Hematopoietic multipotent progenitor cell (in vitro differentiated cells): Measurements from ENCODE around the gene SMG9. TPM values are rescaled to one million over a fixed set of nuclear protein-coding genes. Genes with fewer than 3 reads are reported as not detected.
A peak's percentile ranks its signal among the peaks of the same experiment; 100 is the strongest.

ENCODE experiments used
- DNase-seq, 3 donors: peaks; one replicate each; pipeline ENCODE4 v3.0.0-alpha.2; 2011 to 2015; ENCODE audit warnings: low read depth in 2 of 3, low spot score in 2 of 3
- total RNA-seq: library from RNA; depleted of rRNA; stranded (reverse); fragments of >200 nt; gene quantifications from one replicate; pipeline ENCODE4 v1.2.3, GENCODE V29; 2012

SMG9 gene
- total RNA-seq, 1 donor, result 14.8 TPM

GRCh38 chr19:43726736-43727592, 27.8 kb downstream of the SMG9 start:
- peak in 1 of 3 donors; percentile 52 for DNase-seq

DNA sequence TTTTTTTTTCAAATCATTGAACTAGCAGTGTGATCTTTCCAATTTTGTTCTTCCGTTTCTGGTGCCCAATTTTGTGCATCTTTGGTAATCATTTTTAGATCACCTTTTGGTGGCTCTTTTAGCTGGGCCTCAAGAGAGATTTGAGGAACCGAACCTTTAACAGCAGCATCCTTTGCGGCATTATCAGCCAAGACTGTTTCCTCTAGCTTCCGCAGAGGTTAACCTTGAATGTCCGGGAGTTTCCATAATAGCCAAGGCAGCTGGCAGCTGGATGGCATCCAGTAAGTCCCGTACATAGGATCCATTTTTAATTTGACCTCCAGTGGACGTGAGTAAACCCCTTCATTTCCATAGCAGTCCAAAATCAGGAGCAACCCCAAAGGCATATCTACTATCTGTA, 29.3 kb downstream of the SMG9 start:
- peak in 2 of 3 donors; percentile 68 to 82 for DNase-seq

- no peak for DNase-seq
Measured at GRCh38 chr19:43724896-43725295, 29.9 kb downstream of the SMG9 start.

GRCh38 chr19:43723588-43723987, 31.2 kb downstream of the SMG9 start:
- DNase-seq, result no peak

DNA sequence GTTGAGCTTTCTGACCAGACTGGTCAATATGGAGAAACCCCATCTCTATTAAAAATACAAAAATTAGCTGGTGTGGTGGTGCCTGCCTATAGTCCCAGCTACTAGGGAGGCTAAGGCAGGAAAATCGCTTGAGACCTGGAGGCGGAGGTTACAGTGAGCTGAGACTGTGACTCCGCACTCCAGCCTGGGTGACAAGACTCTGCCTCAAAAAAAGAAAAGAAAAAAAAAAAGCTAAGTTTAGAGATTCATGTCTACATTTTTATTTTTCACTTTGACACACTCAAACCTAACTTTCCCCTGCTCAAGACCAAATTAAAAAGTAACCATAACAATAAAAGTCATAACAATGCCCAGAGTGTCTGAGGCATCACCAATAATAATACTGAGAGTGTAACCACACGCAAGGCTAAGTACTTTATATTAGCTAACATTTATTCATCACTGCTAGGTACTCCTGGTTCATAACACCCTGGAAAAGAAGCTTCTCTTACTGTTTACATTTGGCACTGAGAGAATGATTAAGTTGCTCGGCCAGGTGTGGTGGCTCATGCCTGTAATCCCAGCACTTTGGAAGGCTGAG, 33.2 kb downstream of the SMG9 start:
- no peak for DNase-seq

DNA sequence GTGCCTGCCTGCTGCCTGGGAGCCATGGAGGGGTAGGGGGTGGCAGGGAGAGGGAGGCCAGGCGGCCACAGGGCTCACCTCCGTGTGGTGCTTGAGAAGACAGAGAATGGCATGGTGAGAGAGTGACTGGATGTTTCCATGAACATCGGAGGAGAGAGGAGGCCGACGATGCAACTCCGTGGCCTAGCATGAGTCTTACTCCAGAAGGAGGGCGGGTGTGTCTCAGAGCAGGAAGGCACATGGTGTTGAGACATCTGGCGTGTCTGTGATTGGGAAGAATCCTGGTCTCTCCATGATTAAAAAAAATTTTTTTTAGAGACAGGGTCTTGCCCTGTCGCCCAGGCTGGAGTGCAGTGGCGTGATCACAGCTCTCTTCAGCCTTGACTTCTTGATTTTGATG, 33.8 kb downstream of the SMG9 start:
- no peak for DNase-seq

DNA sequence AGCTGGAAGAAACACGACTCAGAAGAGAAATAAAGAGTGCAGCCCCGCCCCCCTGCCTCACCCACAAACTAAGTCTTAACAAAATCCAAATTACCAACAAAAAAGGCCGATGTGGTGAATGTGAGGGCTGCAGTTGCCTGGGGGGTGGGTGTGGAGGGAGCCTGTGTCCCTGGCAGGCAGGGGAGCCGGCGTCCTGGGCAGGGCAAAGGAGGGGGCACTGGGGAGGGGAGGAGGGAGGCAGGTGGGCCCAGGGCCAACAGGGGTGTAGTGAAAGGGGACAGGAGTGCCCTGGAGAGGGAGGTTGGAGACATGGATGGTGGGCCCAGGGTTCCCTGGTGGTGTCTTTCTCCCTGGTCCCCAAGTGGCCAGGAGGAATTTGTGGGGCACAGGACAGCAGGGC, 34.8 kb downstream of the SMG9 start:
- no peak for DNase-seq

GRCh38 chr19:43719378-43719868, 35.3 kb downstream of the SMG9 start:
- no peak for DNase-seq

GRCh38 chr19:43718627-43719377, 36.0 kb downstream of the SMG9 start:
- no peak for DNase-seq

- DNase-seq, result no peak
Measured at GRCh38 chr19:43715776-43716175, 39.0 kb downstream of the SMG9 start, which contains the start of gene IRGC. TSS of gene IRGC (plus strand) at chr19:43716076. CDS start at chr19:43718559, 2,483 bp downstream.

- no peak for DNase-seq
Measured at GRCh38 chr19:43713208-43713607, 41.6 kb downstream of the SMG9 start.

GRCh38 chr19:43711751-43712355, 42.9 kb downstream of the SMG9 start:
- DNase-seq, result no peak

DNA sequence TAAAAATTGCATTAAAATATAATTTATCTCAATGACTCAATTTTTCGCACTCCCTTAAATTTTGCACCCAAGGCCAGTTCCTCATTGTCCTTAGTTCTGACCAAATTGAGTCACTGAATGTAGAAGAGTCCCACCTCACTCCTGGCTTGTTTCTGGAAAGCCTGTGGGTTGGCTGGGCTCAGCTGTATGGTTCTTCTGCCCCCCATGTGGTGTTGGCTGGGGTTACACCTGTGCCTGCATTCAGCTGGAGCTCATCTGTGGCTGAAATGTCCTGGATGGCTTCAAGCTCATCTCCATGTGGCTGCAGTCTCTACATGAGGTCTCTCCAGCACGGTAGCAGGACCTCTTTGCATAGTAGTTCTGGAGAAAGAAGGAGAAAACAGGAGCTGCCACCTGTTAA, 46.0 kb downstream of the SMG9 start:
- DNase-seq, result no peak

DNA sequence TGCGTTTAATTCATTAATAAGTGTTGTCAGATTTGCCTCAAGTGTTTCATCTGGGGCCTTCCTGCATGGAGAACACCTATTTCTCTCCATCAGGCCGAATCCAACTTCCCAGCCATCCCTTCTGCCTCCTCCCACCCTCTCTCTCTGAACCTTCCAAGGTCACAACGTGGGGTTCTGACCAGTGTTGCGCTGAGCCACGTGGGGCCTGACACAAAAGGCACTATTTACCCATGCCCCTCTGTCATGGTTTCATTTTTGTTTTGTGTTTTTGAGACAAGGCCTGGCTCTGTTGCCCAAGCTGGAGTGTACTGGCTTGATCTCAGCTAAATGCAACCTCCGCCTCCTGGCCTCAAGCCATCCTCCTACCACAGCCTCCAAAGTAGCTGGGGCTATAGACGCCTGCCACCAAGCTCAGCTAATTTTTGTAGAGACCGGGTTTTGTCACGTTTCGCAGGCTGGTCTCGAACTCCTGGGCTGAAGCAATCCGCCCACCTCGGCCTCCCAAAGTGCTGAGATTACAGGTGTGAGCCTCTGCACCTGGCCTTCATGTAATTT, 47.5 kb downstream of the SMG9 start:
- no peak for DNase-seq

- no peak for DNase-seq
Measured at GRCh38 chr19:43705729-43706128, 49.0 kb downstream of the SMG9 start.

DNA sequence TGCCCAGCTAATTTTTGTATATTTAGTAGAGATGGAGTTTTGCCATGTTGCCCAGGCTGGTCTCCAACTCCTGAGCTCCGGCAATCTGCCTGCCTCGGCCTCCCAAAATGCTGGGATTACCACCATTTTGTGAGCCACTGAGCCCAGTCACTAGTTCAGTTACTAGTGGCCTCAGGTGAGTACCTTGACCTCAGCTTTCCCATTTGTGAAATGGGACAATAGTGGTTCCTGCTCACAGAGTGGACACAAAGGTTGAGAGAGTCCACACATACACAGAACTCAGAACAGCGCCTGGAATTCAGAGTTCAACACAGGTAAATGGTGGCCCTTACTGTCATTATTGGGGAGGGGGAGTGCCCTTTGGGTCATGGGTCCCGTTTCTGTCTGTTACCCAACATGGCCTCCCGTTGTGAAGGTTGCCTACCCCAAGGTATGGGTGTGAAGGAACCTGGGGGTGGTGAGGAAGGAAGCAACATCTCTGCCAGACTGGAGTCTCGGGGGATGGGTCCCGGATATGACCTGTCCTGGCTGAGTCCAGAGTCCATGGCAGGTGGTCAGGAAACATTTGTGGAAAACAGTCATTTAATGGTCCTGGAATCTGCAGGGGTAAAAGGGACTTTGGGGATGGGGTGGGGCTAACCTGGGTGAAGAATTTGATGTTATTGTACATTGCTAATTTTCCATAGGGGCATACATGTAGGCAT, 50.6 kb downstream of the SMG9 start:
- no peak for DNase-seq

DNA sequence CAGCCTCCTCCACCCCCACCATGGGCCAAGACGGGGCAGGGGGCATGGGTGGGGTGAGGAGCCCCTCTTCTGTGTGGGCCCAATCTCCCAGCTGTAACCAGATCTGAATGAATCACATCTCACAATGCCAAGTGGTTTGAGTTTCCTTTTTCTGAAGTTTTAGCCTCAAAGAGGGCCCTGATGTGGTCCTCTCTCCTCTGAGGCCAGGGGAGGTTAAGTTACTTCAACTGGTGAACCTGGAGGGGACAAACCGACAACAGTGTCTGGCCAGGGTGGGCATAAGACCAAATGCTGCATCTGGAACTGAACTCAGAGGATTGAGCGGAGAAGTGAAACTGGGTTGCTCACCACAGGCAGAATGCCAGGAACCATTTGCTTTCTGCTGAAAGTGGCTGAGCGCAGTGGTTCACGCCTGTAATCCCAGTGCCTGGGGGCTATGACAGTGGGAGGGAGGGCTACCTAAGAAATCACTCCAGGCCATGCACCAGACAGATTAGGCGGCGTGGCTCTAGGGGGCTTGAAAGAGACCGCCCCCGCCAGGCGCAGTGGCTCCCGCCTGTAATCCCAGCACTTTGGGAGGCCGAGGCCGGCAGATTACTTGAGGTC, 54.3 kb downstream of the SMG9 start:
- DNase-seq, result peak in 2 of 3 donors; percentile 41 to 59

DNA sequence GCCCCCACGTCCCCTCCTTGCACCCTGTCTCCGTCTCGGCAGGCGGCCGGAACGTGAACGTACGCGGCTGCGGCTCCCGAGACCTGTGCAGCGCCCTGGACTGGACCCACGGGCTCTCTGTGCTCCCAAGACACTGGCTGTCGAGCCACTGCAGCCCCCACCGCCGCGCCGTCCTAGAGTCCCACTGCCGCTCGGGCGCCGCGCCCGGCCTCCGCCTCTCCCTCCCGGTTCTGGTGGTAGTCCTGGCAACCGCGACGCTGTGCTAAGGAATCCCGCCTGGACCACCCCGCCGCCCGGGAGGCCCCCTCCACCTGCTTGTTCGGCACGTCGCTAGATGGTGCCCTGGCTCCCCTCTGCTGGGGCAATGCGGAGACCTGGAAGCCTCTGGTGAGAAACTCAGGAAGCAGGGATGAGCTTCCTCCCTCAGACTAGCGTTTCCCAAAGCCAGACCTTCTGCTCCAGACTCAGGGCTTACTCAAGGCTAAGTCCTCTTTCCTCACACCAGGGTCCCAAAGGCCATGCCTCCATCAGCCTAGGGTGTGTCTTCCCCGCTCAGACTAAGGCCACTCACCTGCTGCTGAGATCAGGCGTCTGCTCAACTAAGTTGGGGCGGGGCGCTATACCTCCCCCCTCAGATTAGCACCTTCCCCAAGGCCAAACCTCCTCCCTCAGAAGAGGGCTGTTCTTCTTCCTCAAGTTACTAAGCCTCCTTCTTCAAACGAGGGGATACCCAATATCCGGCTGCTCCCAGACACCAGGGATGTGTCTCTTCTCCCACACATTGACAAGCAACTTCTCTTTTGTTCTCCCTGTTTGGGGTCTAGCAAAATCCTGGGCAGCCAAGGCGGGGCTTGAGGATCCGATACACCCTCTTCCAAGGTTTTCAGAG, 55.0 kb downstream of the SMG9 start:
- no peak for DNase-seq

GRCh38 chr19:43697295-43697694, 57.5 kb downstream of the SMG9 start:
- DNase-seq, result no peak
